HT1080 (cell line): ENCODE results near the gene CCDC8. TPM values are rescaled to one million over a fixed set of nuclear protein-coding genes. Genes with fewer than 3 reads are reported as not detected.

Source experiments
- total RNA-seq: library from RNA; depleted of rRNA; stranded (reverse); fragments of >200 nt; shearing (Covaris generic); gene quantifications from 2 replicates; pipeline ENCODE4 v1.2.3, GENCODE V29; 2014; rRNA removed

The CCDC8 gene
- total RNA-seq, 1 experiment from 2014 or later, result not detected

Other genes with a start within 250 kb of the CCDC8 start
- not detected in 2 replicates for gene IGFL1, start 183.8 kb downstream of the CCDC8 start, total RNA-seq
- gene HIF3A, start 116.5 kb downstream of the CCDC8 start, total RNA-seq, result not detected in 2 replicates
- gene PPP5C, start 66.5 kb downstream of the CCDC8 start, total RNA-seq, result 118 and 130 TPM in 2 replicates
- not detected in 2 replicates for gene PNMA8C, start 15.4 kb upstream of the CCDC8 start, total RNA-seq
- gene PNMA8A, start 58.0 kb upstream of the CCDC8 start, total RNA-seq, result not detected in 2 replicates
- not detected in 2 replicates for gene PNMA8B, start 82.3 kb upstream of the CCDC8 start, total RNA-seq
- 173 and 213 TPM in 2 replicates for gene CALM3, start 187.8 kb upstream of the CCDC8 start, total RNA-seq
- gene PTGIR, start 211.5 kb upstream of the CCDC8 start, total RNA-seq, result 1.7 and 1.8 TPM in 2 replicates
- not detected in 2 replicates for gene GNG8, start 222.6 kb upstream of the CCDC8 start, total RNA-seq
- gene DACT3, start 247.6 kb upstream of the CCDC8 start, total RNA-seq, result 0.60 and 1.1 TPM in 2 replicates